ENCODE measurements around the gene ATP1A4. TPM values are rescaled to one million over a fixed set of nuclear protein-coding genes. Genes with fewer than 3 reads are reported as not detected.

The ATP1A4 gene
- total and polyA plus RNA-seq, 9 of the 15 experiments (the other 6 are each of a cell fraction or from before 2014, with no cell fraction given) = 0.07 TPM; not detected in 8

- H3K36me3 ChIP-seq (ENCODE audit: control insufficient read depth, insufficient read depth, low read length) = no peaks in the 10 kb centered on the region; the same call in 2 of the 3 replicates
- no peak within 1 kb of the TSS for H2AFZ ChIP-seq (ENCODE audit: low read depth, low read length)
- no TSS peak for BruUV-seq (replicated peaks)
- H3K4me3 ChIP-seq = no peak within 1 kb of the TSS
- H3K27me3 ChIP-seq (ENCODE audit: control insufficient read depth in 2 of 2, insufficient read depth in 2 of 2, low read length in 2 of 2) = peaks cover 22 to 58% of the 10 kb centered on the region in 2 experiments; a peak in 4 of 5 replicates
- DNase-seq (ENCODE audit: extremely low read depth in 1 of 4, low spot score in 3 of 4) = no peak
- intact Hi-C loops (cut with micrococcal nuclease) = loop anchor here (10.0 kb wide), 1 partner anchor 415 kb away; no protein-coding TSS in a partner anchor
- in situ Hi-C loops (cut with MboI) = no loop called here
- no peak within 1 kb of the TSS for H3K27ac ChIP-seq (ENCODE audit: extremely low read depth, low read depth, low read length)
- H3K4me1 ChIP-seq (replicated peaks in 1 of 2; ENCODE audit: control insufficient read depth in 2 of 2, insufficient read depth in 2 of 2, low read length in 2 of 2) = peaks cover 4 to 10% of the 10 kb centered on the region in 2 experiments
- WGBS (ENCODE audit: insufficient coverage, low coverage, missing lambda C conversion rate) = 2% methylated on average over 12 of the region's 15 CpGs
- no peak within 1 kb of the TSS for H3K4me2 ChIP-seq (ENCODE audit: insufficient read depth, low read length)
- no peaks in the 10 kb centered on the region for H4K20me1 ChIP-seq (replicated peaks; ENCODE audit: control insufficient read depth, insufficient read depth, low read length)
- H3K9ac ChIP-seq (ENCODE audit: insufficient read depth in 1 of 2, low read depth in 2 of 2, low read length in 2 of 2) = no peak within 1 kb of the TSS; a peak in 1 of 4 replicates
- no peaks in the 10 kb centered on the region for H3K79me2 ChIP-seq (ENCODE audit: control insufficient read depth, insufficient read depth, low read length)
- TF ChIP-seq, protein P1, sequence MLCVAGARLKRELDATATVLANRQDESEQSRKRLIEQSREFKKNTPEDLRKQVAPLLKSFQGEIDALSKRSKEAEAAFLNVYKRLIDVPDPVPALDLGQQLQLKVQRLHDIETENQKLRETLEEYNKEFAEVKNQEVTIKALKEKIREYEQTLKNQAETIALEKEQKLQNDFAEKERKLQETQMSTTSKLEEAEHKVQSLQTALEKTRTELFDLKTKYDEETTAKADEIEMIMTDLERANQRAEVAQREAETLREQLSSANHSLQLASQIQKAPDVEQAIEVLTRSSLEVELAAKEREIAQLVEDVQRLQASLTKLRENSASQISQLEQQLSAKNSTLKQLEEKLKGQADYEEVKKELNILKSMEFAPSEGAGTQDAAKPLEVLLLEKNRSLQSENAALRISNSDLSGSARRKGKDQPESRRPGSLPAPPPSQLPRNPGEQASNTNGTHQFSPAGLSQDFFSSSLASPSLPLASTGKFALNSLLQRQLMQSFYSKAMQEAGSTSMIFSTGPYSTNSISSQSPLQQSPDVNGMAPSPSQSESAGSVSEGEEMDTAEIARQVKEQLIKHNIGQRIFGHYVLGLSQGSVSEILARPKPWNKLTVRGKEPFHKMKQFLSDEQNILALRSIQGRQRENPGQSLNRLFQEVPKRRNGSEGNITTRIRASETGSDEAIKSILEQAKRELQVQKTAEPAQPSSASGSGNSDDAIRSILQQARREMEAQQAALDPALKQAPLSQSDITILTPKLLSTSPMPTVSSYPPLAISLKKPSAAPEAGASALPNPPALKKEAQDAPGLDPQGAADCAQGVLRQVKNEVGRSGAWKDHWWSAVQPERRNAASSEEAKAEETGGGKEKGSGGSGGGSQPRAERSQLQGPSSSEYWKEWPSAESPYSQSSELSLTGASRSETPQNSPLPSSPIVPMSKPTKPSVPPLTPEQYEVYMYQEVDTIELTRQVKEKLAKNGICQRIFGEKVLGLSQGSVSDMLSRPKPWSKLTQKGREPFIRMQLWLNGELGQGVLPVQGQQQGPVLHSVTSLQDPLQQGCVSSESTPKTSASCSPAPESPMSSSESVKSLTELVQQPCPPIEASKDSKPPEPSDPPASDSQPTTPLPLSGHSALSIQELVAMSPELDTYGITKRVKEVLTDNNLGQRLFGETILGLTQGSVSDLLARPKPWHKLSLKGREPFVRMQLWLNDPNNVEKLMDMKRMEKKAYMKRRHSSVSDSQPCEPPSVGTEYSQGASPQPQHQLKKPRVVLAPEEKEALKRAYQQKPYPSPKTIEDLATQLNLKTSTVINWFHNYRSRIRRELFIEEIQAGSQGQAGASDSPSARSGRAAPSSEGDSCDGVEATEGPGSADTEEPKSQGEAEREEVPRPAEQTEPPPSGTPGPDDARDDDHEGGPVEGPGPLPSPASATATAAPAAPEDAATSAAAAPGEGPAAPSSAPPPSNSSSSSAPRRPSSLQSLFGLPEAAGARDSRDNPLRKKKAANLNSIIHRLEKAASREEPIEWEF (CRISPR knock-in tag; IDR thresholded peaks at IDR 0.05) = no peak
- TF ChIP-seq ATF4 (CRISPR knock-in tag; IDR thresholded peaks at IDR 0.05) (no peak), THRB (CRISPR knock-in tag; conservative IDR thresholded peaks at IDR 0.05) (no peak), MIER1 (IDR thresholded peaks at IDR 0.05; ENCODE audit: low read depth) (no peak), TEAD1 (CRISPR knock-in tag; IDR thresholded peaks at IDR 0.05) (no peak)
- TF ChIP-seq, protein P2, sequence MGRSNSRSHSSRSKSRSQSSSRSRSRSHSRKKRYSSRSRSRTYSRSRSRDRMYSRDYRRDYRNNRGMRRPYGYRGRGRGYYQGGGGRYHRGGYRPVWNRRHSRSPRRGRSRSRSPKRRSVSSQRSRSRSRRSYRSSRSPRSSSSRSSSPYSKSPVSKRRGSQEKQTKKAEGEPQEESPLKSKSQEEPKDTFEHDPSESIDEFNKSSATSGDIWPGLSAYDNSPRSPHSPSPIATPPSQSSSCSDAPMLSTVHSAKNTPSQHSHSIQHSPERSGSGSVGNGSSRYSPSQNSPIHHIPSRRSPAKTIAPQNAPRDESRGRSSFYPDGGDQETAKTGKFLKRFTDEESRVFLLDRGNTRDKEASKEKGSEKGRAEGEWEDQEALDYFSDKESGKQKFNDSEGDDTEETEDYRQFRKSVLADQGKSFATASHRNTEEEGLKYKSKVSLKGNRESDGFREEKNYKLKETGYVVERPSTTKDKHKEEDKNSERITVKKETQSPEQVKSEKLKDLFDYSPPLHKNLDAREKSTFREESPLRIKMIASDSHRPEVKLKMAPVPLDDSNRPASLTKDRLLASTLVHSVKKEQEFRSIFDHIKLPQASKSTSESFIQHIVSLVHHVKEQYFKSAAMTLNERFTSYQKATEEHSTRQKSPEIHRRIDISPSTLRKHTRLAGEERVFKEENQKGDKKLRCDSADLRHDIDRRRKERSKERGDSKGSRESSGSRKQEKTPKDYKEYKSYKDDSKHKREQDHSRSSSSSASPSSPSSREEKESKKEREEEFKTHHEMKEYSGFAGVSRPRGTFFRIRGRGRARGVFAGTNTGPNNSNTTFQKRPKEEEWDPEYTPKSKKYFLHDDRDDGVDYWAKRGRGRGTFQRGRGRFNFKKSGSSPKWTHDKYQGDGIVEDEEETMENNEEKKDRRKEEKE (IDR thresholded peaks at IDR 0.05; ENCODE audit: borderline replicate concordance in 1 of 2, control insufficient read depth in 1 of 2, low read depth in 2 of 2, low read length in 1 of 2) = no peak
- no peaks in the 10 kb centered on the region for H3K9me1 ChIP-seq (ENCODE audit: control insufficient read depth, insufficient read depth, low read length)
- ATAC-seq = no peak
- FAIRE-seq = no peak
- POLR2A ChIA-PET = interaction anchor here (0.6 to 1.0 kb wide), 3 partner anchors 9 to 104 kb away, joined by 3 to 5 read pairs (median 3); no protein-coding TSS in a partner anchor
- CTCF ChIA-PET (ENCODE audit: low intra/inter-chr PET ratio) = no interaction called here
- H3K9me3 ChIP-seq (replicated peaks; ENCODE audit: control insufficient read depth, insufficient read depth, low read depth, low read length) = no peaks in the 10 kb centered on the region
These were observed 38.5 kb downstream of the ATP1A4 start, which contains the start of gene CASQ1 for GRCh38 chr1:160189649-160190625. CASQ1 (plus strand) TSS chr1:160190575; CDS start chr1:160190752, 177 bp downstream.

Data from K562 (cell line).